Measurements from ENCODE around the gene FJX1.

Gene FJX1

DNA sequence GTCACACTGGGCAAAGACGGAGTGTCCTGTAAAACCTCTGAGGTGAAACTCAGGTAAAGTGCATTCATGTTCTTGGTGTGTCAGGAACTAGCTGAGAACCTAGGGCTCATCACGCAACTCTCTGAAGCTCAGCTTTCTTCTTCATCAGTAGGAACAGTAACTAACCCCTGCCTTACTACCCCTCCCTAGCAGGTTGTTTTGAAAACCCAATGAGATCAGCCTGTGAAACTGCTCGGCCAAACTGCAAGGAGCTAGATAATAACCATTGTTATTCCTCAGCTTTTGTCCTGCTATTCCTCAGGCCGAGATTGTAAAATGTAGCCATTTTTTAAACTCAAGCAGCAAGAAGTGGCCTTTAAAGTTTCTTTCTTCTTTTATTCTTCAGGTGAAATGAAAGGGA lies 9.8 kb upstream of the FJX1 start:
- no peak for DNase-seq (ENCODE audit: low spot score)

DNA sequence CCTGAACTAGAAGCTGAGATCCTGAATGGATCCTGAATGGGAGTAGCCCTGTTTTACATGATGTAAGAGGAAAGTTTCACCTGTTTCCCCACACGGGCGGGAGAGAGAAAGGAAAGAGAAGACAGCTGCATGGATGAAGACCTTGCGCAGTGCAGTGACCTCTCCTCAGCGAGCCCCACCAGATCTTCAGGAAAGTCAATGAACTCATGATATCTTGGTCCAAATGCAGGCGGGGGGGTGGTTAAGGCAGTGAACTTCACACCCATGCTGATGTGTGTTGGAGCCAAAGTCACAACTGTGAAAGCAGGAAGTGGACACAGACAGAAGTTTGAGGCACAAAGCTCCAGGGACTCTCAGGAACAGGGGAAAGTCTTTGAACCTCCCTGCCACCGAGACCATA lies 8.6 kb upstream of the FJX1 start:
- no peak for DNase-seq (ENCODE audit: low spot score)

DNA sequence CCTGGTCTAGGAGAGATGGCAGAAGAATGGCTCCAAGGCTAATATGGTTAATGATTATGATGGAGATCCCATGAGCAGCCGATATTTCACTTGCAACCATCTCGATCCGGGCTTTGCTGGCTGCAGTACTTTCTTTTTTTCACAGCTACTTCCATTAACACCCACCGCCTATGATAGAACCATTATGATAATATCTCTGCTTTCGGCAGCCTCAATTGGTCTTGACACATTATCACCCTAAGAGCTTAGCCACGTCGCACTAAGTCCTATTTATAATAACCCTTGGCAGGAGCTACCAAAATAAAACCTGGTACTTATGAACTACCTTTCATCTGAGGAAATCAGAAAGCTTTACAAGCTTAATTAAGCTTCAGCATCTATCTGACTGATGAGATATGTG lies 7.6 kb upstream of the FJX1 start:
- no peak for DNase-seq (ENCODE audit: low spot score)

DNA sequence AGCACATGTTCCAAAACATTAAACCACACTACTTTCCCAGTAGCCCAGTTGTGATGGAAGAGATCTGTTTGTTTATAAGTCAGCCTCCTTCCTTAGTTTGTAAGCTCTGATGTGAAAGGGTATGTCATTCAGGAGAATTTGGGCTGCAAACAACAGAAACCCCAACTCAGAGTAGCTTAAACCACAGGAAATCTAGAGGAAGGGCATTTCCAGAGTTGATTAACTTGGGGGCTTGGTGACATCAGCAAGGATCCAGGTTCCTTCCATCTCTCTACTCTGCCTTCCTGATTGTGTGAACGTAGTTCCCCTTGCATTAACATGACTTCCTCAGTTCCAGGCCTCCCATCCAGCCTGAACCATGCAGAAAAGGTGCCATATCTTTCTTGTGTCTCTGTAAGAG lies 6.5 kb upstream of the FJX1 start:
- DNase-seq (ENCODE audit: low spot score) = no peak

DNA sequence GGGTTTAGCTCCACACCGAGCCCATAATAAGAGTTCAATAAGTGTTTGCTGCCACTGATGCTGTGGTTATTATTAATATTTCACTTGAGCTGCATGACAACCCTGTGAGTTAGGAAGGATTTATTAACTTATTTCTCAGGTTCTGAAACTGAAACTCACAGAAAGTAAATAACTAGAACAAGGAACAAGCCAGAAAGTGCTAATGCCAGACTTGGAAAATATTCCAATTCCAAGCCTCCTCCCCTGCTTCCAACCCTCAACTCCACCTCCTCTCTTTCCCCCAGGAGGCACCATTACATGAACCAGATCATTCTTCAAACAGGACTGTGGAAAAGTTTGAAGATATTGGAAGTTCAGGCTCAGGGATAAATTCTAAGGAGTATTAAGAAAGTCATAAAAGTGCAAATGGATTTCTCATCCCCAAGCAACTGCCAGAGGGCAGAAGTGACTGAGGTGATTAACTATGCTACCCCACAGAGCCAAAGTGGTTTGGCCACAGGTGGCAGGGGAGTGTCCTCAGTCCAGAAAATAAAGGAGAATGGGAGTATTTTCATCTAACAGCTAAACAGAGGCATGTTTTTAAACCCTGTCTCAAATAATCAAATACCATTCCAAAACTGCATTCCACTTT lies 3.2 kb upstream of the FJX1 start:
- no peak for DNase-seq (ENCODE audit: low spot score)

DNA sequence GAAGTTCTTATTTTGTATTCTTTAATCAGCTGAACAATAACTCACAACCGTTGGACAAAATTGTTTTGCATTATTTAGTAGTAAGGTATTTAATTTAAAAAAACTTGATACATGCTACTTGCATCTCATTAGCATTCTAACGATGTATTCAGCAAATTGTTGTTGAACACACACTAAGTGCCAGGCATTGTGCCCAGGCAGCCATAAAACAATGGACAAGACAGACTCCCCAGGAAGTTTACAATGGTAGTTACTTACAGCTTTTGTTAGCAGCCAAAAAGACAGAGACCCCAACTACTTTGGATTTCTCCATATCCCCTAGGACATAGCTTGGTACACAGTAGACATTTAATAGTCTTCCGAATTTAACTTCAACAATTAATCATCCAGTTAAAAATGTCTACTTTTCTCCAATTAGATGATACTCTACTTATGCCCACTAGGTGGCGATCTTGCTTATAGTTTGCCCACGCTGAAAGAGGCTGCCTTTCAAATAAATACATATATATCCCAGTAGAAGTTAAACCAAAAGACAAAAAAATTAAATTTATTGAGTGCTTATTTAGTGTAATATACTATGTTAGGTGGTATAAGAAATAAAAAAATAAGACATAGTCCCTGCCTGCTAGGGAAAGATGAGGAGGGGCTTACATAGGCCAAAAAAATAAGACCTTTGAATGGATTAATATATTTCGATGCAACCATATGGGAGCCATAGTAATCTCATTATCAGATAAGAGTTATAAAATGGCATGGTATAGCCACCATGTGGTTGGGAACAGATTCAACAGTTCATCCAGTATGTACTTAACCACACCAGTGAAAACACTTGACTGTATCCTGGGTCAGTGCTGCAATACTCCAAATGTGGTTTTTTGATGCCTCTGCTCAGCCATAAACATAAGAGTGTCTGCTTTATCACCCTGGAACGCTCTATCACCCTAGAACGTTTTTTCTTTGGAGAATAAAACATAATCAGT lies 2.0 kb upstream of the FJX1 start:
- peak; percentile 51 for DNase-seq (ENCODE audit: low spot score)

DNA sequence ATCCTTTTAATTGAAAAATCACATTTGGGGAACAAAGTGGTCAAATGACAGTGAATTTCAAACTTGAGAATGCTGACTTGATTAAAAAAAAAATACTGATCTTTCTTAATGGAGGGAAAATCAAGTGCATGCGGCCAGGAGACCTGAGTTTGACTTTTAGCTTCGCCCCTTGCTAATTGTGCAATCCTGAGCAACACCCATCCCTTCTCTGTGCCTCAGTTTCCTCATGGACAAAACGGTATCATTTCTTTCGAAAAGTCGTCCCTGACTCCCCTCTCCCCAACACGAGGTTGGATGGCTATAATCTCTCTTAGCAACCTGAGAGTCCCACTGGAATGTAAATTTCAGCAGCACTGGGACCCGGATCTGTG lies 959 bp upstream of the FJX1 start:
- no peak for DNase-seq (ENCODE audit: low spot score)

DNA sequence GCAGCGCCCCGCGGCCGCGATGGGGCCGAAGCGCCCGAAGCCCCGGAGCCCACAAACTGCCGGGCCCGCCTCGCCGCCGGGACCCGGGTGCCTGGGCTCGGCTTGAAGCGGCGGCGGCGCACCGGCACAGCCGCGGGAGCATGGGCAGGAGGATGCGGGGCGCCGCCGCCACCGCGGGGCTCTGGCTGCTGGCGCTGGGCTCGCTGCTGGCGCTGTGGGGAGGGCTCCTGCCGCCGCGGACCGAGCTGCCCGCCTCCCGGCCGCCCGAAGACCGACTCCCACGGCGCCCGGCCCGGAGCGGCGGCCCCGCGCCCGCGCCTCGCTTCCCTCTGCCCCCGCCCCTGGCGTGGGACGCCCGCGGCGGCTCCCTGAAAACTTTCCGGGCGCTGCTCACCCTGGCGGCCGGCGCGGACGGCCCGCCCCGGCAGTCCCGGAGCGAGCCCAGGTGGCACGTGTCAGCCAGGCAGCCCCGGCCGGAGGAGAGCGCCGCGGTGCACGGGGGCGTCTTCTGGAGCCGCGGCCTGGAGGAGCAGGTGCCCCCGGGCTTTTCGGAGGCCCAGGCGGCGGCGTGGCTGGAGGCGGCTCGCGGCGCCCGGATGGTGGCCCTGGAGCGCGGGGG lies 346 bp downstream of the FJX1 start:
- DNase-seq (ENCODE audit: low spot score) = no peak

DNA sequence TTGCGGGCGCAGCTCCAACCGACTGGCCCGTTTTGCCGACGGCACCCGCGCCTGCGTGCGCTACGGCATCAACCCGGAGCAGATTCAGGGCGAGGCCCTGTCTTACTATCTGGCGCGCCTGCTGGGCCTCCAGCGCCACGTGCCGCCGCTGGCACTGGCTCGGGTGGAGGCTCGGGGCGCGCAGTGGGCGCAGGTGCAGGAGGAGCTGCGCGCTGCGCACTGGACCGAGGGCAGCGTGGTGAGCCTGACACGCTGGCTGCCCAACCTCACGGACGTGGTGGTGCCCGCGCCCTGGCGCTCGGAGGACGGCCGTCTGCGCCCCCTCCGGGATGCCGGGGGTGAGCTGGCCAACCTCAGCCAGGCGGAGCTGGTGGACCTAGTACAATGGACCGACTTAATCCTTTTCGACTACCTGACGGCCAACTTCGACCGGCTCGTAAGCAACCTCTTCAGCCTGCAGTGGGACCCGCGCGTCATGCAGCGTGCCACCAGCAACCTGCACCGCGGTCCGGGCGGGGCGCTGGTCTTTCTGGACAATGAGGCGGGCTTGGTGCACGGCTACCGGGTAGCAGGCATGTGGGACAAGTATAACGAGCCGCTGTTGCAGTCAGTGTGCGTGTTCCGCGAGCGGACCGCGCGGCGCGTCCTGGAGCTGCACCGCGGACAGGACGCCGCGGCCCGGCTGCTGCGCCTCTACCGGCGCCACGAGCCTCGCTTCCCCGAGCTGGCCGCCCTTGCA lies 1.0 kb downstream of the FJX1 start:
- no peak for DNase-seq (ENCODE audit: low spot score)

DNA sequence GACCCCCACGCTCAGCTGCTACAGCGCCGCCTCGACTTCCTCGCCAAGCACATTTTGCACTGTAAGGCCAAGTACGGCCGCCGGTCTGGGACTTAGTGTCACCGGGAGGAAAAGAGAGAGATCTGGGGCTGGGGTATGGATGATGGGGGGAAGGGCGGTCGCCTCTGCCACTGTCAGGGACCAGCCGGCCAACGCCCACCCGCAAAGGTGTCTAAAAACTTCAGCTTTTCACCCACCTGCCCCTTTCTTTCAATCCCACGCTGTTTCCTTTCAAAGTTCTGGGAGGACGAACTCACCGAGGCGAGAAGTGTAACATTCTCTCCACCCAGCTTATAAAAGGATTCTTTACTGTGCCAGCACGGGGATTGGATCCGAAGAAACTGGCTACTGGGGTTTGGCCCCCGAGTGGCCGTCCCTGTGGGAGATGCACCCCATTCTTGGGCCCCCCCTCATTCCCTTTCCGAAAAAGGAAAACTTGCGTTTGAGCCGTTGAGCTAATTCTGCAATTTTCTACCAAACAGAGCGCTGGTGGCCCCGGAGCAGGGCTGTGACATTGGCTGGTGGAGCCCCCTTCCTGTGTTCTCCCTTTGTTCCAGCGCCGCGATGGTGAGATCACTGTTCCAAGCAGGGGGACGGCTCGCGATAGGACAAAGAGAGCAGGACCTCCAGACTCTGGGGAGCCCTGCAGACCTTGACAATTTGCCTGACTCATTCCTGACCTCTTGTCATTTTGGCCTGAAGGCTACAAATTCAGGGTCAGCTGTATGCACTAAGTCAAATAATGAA lies 1.8 kb downstream of the FJX1 start:
- no peak for DNase-seq (ENCODE audit: low spot score)

DNA sequence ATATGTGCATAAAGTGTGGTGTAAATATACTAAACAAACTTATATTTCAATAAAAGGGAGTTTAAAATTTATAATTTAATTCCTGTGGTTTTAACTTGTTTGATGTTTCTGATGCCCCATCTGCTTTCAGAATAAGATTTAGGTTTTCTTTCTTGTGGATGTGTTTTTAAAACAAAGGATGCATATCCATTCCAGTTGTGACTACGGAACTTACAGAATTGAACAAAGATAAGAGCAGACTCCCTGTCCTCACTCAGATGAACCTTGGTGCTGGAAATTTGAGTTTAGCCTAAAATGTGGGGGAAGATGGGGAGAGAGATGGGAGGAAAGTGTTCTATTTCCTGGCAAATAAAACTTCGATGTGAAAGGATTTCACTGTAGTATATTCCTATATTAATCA lies 2.5 kb downstream of the FJX1 start:
- no peak for DNase-seq (ENCODE audit: low spot score)

DNA sequence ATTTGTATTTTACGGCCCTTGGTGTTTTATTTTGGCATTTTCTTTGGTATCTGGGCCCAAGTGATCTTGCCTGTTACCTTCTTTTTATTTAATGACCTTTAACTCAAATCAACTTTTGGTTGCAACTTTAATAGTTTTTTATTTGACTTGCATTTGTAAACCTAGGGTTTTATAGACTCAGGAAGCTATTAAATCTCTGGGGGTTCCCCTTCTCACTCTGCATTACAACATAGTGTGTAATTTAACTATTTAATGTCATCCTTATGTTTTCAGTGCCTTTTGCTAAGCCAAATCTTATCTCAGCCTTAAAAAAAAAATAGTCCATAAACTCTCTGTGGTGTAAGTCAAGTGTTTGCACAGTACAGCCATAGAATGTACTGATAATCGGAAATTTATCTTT lies 3.4 kb downstream of the FJX1 start:
- DNase-seq (ENCODE audit: low spot score) = no peak

DNA sequence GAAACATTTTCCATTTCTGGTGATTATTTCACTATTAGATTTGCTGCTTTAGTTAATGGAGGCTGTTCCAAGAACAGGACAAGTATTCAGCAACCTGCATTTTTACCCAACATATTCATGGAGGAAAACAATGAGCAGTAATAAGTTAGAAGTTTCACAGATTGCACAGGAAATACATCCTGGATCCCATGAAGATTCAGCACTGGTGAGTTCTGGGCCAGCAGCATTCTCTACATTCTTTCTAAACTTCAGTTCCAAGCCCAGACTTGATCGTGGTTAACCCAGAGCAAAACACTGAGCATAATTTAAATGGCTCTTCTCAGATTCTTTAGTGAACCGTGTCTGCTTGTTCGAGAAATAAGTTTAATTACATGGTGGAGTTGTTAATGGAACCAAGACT lies 3.8 kb downstream of the FJX1 start:
- DNase-seq (ENCODE audit: low spot score) = no peak

DNA sequence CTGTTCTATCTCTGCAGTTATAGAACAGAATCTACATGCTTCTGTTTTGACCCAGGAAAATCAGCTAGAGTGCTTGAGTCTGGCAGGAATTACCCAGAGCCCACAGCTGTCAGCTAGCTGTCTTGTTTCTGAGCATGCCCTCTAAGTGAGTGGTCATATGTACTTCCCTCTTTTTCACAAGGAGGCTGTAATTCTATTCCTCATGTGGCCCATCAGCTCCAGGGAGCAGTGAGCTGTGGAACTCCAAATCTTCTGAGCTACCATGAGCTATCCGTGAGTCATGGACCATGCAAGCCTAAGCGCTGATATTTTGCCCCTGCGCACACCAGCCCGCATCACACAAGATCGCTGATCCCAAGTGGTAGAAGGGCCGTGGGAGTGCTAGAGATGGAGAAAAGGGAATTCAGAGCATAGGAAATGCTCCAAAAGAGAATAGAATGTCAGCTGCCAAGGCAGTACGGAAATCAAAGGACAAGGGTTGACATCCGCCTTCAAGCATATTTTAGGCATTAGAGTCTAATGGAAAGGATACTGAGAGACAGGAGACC lies 5.4 kb downstream of the FJX1 start:
- DNase-seq (ENCODE audit: low spot score) = no peak

DNA sequence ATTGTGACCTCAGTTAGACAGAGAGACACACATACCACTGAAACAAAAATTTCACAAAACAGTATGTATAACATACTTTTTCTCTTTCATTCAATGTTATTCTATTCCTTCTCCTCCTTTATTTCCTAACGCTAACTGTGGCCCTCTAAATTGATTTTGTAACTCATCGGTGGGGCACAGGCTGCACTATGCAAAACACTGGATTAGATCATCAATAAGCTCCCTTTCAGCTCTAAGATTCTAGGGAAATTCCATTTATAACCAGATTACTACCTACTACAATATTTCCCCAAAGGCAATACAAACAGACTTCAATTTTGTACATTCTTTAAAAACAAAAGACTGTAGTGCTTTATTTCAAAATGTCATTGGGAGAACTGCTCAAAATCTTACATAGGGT lies 6.1 kb downstream of the FJX1 start:
- no peak for DNase-seq (ENCODE audit: low spot score)

DNA sequence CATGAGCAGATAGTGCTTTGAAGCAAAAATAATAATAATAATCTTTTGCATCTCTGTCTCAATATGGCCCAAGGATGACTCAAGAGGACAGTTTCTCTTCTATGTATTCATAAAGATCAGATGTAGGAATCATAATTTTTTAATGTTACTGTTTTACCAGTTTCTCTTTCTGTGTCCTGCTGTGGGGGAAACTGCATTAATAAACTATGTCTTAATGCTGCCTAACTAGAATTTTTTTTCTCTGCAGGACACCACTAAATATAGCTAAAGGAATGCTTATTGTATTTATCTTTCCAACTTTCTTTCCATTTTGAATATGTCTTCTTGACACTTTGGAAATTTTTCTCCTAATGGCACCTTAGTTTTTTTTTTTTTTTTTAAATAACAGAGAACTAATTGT lies 6.5 kb downstream of the FJX1 start:
- DNase-seq (ENCODE audit: low spot score) = no peak

DNA sequence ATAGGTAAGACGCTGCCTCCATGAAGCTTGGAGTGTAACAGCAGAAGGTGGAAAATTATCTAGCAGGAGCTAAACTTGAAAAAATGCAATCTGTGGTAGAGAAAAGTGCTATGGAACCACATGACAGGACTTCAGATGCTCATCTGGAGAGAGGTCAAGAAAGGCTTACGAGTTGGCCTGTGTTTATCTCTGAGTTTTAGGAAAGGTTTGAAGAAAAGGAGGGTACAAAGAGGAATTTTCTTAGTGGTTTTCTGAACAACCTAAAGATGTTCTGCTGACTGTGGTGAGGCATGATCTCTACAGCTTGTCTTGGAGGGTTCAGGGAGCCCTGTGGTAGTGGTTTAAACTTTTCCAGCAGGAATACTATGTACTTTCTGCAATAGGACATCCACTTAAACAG lies 8.2 kb downstream of the FJX1 start:
- DNase-seq (ENCODE audit: low spot score) = no peak

DNA sequence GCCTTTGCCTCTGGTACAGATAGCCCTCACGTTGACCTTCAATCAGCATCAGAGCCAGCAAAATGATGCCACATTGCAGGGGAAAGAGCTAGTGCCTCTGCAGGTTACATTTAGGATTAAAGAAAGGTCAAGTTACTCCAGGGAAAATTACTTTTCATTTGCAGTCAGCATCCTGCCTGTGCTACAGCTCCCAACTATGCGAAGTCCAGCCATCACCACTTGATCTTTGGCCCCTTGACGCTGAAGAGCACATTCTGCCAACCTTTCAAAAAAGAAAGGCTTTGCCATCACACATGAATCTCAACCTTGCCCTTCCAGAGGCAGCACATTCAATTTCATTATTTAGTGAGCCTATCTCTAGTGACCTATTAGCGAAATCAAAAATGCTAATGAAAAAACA lies 11.3 kb downstream of the FJX1 start:
- DNase-seq (ENCODE audit: low spot score) = no peak

DNA sequence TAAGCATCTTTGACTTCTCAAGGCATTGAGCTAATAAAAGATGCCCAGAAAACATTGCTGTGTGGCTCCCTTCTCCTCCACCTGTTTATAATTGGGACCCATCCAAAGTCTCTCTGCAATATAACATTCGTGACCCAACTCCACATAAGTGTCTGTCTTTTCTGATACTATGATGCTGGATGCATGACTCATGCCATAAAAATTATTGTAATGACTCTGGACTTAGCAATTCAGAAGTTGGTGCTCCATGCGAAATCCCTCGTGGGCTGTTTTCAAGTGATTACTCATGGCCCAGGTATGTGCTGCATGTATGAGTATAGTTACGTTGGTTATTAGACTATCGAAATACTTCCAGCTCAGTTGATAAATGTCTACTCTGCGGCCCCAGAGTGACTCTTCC lies 11.7 kb downstream of the FJX1 start:
- no peak for DNase-seq (ENCODE audit: low spot score)

DNA sequence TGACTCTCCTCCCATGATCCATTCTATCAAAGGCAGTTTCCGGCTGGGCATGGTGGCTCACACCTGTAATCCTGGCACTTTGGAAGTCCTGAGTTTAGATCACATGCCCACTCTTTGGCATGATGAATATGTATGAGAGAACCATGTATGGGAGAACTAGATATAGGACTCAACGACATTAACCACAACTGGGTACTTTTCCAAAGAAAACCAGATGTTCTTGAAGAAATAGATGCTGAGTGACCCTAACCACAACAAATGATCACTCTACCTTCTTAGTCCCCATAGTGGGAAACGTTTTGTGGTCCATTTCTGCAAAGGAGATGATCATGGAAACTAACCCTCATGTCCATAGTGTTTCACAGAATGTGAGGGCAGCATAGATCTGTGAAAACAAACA lies 13.6 kb downstream of the FJX1 start:
- no peak for DNase-seq (ENCODE audit: low spot score)

DNA sequence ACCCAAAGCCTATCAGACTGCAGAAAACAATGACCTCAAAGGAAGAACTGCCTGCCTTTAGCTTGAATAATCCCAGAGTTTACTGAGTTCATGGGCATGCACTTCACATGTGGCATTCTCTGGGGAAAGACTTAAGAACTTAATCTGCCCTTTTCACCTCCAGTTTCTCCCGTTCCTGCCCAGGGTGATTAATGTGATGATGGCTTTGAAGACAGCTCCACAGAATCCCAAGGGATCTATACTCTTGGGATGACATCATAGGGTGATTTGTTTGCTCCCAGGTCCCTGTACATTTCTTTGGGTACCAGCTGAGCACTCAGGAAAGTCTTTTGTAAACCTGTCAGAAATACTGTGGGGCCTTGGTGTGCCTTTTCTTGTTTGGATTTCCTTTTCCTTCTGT lies 14.0 kb downstream of the FJX1 start:
- DNase-seq (ENCODE audit: low spot score) = no peak

Measured in hematopoietic multipotent progenitor cell treated with erythropoietin and hydrocortisone succinate and interleukin-3 and kit ligand, for 17 days (in vitro differentiated cells).